DMS79 (cell line): ENCODE measurements around the gene TESK2.
"Not testable (repeated sequence)": the region's sequence is repeated elsewhere in the genome, so short reads cannot be mapped to it uniquely, and the experiment has no call there.

Source experiments
- DNase-seq: peaks from one replicate; lab custom pipeline; 2025; lab: John Stamatoyannopoulos, UW

TESK2 gene

DNA sequence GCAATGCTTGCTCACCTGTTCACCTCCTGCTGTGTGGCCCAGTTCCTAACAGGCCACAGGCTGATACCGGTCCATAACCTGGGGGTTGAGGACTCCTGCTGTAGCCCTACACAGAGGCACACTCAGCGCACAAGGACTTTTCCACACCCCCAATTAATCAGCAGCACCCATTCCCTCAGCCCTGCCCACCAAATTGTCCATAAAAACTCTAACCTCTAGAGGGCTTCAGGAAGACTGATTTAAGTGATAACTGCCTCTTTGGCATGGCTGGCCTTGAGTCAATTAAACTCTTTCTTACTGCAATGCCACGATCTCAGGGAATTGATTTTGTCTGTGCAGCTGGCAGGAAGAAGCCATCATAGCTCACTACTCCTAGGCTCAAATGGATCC is 79.5 kb downstream of the TESK2 start:
- no peak for DNase-seq

DNA sequence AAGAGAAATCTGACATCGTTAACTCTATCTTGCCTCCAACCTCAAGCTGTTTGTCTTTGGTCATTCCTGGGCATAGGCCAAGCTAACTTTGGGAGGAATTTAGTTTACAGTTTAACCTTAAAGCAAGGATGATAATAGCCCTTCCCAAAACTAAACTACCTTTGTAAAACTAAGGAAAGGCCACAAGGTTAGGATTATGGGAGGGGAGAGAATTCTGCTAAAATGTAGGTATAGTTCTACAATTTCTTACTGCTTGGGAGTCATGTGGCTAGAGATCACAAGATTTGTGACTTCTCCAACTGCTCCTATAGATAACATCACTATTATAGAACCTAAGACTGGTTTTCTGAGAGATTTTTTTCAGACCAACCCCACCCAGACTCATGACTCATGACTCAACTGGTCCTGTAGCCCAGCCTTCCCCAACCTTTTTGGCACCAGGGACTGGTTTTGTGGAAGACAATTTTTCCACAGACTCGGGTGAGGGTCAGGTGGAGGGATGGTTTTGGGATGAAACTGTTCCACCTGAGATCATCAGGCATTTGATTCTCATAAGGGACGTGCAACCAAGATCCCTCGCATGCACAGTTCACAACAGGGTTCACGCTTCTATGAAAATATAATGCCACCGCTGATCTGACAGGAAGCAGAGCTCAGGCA is 80.0 kb downstream of the TESK2 start:
- no peak for DNase-seq

DNA sequence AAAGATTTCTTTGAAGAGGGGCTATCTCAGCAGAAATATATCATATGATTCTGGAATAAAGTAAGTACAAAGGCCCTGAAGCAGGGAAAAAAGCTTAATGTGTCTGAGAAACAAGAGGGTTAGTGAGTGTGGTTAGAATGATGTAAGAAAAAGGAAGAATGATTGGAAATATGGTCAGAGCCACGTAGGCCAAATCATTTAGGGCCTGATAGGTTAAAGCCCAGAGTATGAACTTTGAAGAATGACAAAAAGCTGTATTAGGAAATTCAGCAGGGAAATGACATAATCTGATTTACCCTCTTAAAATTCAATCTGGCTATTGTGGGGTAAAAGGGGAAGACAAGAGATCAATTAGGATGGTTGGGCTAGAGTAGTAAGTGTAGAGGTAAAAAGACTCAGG is 81.7 kb downstream of the TESK2 start:
- DNase-seq = no peak

DNA sequence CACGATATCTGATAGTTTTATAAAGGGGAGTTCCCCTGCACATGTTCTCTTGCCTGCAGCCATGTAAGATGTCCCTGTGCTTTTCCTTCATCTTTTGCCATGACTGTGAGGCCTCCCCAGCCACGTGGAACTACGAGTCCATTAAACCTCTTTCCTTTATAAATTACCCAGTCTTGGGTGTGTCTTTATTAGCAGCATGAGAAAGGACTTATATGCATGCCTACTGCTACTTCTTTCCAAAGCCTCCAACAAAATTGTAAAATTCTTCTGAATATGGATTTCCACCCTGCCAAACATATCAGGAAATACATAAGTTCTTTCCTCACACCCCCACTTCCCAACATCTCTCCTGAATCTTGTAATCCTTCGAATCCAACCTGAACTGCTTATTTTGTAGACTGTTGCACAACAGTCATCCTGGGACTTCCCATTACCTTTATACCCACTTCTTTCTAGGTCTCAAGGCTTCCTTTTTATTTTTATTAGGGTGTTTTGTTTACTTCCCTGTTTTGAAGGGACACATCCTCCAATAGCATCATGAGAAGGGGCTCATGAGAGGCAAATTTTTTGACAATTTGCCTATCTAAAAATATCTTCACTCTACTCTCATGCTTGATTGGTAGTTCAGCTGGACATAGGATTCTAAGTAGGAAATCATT is 83.2 kb downstream of the TESK2 start:
- DNase-seq = no peak

DNA sequence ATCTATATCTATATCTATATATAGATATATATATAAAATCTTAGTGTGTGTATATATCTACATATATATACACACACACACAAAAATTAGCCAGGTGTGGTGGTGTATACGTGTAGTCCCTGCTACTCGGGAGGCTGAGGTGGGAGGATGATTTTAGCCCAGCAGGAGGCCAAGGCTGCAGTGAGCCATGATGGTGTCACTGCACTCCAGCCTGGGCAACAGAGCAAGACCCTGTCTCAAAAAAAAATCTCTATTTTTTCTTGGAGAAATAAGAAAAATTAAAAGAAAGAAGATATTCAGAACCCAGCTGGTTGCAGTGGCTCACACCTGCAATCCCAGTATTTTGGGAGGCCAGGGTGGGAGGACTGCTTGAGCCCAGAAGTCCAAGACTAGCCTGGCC is 85.3 kb downstream of the TESK2 start:
- DNase-seq = no peak

DNA sequence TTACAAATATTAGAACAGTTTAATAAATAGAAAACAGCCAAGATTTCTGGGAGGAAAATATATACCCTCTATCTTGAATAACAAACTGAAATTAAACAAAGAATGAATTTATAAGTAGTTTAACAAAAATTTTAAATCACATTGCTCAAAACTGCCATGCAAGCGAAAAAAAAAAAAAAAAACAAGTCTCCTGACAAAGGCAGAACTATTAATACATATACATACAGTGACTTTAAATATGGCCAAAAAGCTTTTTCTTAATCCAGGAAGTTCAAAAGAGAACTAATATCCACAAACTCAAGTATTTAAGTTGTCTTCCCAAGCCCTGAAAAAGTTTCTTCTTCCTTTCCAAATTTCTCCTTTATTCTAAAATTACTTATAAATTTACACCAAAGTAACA is 87.2 kb downstream of the TESK2 start:
- DNase-seq = no peak

DNA sequence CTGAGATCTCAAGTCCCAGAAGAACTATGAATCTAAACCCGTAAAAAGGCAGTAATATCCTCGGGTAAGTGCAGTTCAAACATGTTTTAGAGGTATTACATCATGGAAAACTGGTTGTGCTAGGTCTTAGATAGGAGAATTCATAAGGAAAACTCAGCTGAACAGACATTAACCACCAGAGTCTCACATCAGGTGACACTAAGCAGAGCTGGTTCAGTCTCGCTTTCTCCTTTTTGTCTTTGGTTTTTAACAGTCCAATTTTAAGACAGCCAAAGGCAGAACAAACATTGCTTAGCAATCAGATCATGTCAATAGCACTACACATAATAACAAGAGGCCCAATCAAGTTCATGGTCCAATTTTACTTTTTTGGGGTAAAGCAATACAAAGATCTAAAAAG is 87.7 kb downstream of the TESK2 start:
- DNase-seq = no peak

DNA sequence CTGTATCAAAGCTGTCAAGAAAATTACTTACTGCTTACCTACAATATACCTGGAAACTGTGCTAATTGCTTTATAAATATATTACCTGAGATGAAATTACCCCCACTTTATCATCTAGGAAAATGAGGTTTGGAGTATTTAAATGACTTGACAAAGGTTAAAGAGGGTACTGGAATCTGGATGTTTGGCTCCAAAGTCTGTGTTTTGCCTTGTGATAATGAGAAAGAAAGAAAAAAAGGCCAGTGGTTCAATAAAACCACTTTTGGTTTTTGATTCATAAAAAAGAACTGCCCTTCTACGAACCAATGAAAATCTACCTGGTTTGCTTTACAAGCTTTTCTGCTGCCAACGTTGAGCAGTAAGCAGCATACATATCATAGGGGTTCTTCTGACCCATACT is 89.4 kb downstream of the TESK2 start:
- DNase-seq = no peak

DNA sequence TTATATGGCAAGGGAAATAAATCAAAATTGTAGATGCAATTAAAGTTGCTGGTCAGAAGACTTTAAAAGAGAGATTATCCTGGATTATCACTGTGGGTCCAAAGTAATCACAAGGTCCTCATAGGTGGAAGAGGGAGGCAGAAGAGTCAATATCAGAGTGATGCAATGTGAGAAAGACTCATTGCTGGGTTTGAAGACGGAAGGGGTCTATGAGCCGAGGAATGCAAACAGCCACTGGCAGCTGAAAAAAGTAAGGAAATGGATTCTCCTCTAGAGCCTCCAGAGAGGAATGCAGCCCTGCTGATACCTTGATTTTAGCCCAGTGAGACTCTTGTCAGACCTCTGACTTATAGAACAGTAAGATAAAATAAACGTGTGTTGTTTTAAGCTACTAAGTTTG is 90.9 kb downstream of the TESK2 start:
- no peak for DNase-seq

DNA sequence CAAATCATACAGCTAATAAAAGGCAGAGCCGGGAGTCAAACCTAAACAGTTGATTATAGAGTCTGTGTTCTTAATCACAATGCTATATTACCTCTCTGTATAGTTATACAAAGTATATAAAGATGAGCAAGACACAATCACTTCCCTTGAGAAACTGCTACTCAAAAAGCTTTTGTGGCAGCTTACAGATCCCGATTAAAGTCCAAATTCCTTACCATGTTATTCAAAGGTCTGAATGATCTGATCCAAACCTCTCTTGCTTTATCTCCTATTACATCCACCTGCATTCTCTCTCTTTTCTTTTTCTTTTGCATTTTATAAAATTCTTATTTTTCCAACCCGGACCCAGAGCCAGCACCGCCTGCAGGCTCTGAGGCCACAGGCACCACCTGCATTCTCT is 93.7 kb downstream of the TESK2 start:
- no peak for DNase-seq

DNA sequence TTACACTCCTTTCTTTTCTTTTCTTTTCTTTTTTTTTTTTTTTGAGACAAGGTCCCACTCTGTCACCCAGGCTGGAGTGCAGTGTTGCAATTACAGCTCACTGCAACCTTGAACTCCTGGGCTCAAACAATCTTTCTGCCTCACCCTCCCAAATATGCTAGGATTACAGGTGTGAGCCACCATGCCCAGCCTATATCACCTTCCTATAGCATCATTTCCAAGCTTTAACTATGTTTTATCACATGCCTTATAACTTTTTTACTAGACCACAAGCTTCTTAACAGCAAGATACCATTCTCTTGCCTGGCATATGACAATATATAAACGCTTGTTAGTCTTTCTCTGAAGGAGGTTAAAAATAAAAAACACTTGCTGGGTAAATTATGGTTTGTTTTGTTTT is 95.4 kb downstream of the TESK2 start:
- no peak for DNase-seq

DNA sequence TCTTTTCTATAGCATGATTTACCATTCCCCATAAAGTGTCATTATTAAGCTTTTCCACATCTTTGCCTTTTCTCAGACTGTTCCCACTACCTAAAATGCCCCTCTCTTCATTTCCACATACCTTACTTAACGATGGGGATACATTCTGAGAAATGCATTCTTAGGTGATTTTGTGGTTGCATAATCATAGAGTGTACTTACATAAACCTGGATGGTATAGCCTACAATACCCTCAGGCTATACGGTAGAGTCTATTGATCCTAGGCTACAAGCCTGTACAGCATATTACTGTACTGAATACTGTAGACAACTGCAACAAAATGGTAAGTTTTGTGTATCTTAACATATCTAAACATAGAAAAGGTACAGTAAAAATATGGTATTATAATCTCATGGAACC is 95.9 kb downstream of the TESK2 start:
- DNase-seq = no peak

DNA sequence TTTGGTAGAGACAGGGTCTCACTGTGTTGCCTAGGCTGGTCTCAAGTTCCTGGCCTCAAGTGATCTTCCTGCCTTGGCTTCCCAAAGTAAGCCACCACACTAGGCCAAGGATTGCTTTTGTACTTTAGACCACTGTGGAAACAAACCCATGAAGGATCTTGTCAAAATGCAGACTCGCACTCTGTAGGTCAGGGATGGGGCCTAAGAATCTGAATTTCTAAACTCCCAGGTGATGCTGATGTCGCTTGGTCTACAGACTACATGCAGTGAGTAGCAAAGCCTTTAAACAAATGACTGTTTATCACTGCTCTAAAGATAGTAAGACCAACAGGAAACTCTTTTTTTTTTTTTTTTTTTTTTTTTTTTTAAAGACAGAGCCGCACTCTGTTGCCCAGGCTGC is 96.6 kb downstream of the TESK2 start:
- no peak for DNase-seq

DNA sequence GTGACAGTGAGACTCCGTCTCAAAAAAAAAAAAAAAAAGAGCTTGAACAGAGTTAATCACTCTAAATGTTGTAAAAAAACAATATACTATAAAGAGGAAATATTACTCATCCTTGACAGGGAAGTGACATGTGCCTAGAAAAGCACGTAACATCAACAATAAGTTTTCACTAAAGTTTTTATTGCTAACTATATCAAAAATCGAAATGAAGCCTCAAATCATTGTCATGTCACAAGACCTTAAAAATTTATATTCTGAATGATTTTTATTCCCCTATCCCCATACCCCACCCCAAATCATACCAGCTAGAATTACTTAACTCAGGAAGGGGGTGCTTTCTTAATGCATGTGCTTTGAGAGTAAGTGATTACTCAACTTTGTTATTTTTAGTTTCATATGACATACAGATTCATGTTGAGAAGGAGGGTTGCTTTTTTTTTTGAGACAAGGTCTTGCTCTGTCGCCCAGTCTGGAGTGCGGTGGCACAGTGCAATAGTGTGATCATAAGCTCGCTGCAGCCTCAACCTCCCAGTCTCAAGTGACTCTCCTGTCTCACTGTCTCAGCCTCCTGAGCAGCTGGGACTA is 97.2 kb downstream of the TESK2 start:
- DNase-seq = no peak

DNA sequence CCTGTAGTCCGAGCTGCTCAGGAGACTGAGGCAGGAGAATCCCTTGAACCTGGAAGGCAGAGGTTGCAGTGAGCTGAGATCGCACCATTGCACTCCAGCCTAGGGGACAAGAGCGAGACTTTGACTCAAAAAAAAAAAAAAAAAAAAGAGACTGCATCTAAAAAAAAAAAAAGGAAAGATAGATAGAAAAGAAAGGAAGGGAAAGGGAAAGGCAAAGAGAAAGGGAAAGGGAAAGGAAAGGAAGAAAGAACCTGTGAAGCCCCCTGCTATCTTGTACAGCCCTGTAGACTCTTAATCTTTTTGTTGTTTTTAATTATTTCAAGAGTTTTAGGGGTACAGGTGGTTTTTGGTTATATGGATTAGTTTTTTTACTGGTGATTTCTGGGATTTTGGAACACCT is 104.7 kb downstream of the TESK2 start:
- no peak for DNase-seq

DNA sequence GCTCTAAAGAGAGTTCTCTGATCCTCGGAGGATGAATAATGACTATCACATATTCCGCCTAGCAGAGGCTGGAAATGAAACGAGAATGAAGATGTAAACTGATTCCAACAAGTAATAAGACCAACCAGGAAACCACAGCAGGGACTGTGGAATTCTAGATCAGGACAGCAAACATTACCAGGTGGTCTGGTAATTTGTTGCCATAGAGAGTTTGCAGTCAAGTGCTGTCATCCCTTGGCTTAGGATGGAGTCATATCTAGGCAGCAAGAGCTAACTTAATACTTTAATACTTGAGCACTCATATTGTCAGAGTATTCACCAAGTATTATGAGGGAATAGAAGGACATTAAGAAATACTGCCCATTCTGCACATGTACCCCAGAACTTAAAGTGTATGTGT is 105.7 kb downstream of the TESK2 start:
- DNase-seq = no peak

DNA sequence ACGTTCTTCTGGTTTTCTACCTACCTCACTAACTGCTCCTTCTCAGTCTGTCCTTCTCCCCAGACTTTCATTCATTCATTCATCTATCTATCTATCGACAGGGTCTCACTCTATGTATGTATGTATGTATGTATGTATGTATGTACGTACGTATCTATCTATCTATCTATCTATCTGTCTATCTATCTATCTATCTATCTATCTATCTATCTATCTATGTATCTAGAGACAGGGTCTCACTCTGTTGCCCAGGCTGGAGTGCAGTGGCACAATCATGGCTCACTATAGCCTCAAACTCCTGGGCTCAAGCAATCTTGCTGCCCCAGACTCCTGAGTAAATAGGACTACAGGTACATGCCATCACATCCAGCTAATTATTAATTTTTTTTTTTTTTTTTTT is 106.8 kb downstream of the TESK2 start:
- not testable (repeated sequence) for DNase-seq

DNA sequence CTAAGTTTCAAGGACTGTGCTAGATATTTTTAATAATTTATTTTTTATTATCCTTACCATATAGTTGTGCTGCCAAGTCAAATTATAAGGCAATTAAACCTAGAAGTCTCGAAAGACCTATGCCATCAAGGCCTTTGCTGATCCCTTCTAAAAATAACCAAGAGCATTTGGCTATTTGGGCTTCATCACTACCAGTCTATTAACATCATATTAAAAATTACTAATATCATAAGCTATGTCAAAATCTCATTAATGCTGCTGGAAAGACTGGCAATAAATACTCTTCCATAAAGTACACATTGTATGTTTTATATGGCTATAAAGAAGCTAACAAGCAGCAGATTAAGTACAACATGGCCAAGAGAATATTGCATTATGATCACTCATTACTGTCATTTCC is 107.8 kb downstream of the TESK2 start:
- no peak for DNase-seq

DNA sequence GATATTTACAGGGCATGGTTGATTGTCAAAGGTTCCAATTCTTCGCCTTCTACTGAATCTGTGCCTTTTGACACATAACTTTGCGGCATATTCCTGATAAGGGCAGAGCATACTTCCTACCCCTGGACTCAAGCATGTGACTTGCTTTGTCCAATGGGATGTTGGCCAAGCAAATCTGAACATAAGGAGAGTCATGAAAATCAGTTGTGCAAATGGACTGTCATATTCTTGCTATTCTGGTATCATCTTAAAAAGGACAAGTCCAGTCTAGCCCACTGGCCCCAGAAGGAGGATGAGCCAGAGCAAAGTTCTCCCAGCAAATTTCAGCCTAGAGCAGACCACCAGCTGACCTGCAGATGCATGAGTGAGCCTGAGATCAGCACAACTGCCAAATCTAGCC is 109.7 kb downstream of the TESK2 start:
- DNase-seq = no peak

DNA sequence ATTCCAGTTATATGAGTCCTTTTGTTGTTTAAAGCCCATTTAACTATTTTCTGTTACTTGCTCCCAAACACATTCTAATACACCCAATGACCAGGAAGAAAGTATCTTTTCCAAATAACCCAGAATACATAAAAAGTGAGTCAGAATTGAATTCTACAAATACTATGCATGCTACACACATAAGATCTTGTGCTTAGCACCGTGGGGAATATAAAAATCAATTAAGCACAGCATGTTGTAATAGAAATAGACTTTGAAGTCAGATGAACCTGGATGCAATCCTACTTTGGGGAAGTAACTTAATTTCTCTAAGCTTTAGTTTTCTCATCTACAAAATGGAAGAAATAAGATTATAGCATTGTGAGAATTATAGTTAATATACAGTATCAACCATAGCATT is 110.2 kb downstream of the TESK2 start:
- no peak for DNase-seq

DNA sequence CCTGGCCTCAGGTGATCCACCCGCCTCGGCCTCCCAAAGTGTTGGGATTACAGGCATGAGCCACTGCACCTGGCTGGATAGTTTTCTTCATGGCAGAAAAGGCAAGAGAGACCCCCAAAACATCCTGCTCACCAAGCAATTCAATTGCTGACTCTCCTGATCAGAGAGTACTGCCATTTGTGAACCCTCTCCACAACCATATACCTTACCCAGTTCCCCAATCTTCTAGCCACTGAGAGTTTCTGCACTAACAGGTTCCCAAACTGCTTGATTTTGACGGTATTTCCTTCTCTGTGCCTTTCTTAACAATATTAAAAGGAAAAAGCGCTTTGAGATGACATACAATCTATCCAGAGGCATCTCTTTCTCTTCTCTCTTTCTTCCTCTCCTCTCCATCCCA is 110.8 kb downstream of the TESK2 start:
- DNase-seq = no peak

DNA sequence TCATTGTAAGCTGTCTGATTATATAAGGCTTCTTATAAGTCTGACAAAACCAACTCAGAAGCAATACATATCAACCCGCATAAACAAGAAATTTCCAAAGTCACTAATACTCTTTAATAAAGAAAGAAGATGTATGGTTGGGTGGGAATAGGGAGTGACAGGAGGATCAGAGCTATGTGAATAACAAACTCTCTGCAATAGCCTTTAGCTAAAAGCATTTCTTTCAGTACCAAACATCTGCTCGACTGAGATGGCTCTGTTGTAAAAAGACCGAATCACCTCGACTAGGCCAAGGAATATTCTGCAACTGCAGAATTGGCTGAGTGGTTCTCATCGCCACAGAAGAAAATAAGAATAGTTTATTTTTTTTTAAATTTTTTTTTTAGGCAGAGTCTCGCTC is 111.4 kb downstream of the TESK2 start:
- no peak for DNase-seq

DNA sequence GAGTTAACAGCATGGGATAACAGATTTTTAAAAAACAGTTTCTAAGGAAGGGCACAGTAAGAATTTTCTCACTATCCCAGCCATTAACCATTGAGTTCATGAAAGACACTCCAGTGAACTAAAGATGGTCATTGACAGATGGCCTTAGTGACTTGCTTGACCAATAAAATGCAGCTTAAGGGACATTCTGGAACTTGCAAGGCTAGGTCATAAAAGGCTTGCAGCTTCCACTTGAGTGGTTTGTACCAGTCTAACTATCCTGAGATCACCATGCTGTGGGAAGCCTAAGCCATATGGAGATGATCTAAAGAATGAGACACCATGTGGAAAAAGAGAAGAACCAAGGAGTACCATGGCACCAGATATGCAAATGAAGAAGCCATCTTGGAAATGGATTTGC is 112.8 kb downstream of the TESK2 start:
- DNase-seq = no peak
